GM12873 (cell line): ENCODE data around the gene FADS6.

Experiments used
- CTCF ChIP-seq: IDR thresholded peaks from 2 replicates; pipeline ENCODE4 v1.5.1; 2012; ENCODE audit warnings: low read depth, mild to moderate bottlenecking, moderate library complexity, low read length, control low read depth; ENCODE audit not compliant: insufficient read depth; ENCODE audit errors: missing control alignments

The FADS6 gene

GRCh38 chr17:74892013-74892841 is 1.2 kb downstream of the FADS6 start:
- TF ChIP-seq CTCF = no peak

GRCh38 chr17:74890554-74890953 is 2.9 kb downstream of the FADS6 start:
- no peak for TF ChIP-seq CTCF

GRCh38 chr17:74888469-74888868 is 5.0 kb downstream of the FADS6 start:
- TF ChIP-seq CTCF = no peak

- no peak for TF ChIP-seq CTCF
Observed at GRCh38 chr17:74883241-74883745, 10.1 kb downstream of the FADS6 start.

- no peak for TF ChIP-seq CTCF
Observed at GRCh38 chr17:74882517-74883240, 10.8 kb downstream of the FADS6 start.

- TF ChIP-seq CTCF = no peak
Observed at GRCh38 chr17:74881073-74881472, 12.4 kb downstream of the FADS6 start.

GRCh38 chr17:74879308-74879707 is 14.1 kb downstream of the FADS6 start:
- no peak for TF ChIP-seq CTCF
